HUDEP-2 (cell line): Measurements from ENCODE around the gene NTRK2.

Experiments used
- DNase-seq, 76 experiments: peaks; one replicate each; lab custom pipeline; 2025; ENCODE audit not compliant: unreplicated experiment in 76 of 76; lab: John Stamatoyannopoulos, UW

Gene NTRK2

DNA sequence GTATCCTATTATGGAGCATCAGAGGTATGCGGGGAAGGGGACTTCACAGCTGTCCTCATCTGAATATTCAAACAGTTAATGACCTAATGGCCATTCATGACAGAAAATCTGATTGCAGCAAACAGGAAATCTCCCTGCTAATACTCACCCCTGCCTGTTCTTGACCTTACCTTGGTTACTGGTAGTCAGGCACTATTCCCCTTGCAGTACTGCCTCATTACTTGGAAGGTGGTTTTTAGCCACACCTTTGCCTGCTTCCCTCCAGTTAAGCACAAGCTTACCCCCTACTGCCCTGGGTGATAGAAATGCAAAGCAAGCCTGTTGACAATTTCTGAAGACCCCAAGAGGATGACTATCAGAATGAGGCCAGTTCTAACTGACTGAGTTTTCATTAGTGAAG is 332.4 kb downstream of the NTRK2 start:
- no peak for DNase-seq

- no peak for DNase-seq
Observed at GRCh38 chr9:85004818-85005413, 335.4 kb downstream of the NTRK2 start.

DNA sequence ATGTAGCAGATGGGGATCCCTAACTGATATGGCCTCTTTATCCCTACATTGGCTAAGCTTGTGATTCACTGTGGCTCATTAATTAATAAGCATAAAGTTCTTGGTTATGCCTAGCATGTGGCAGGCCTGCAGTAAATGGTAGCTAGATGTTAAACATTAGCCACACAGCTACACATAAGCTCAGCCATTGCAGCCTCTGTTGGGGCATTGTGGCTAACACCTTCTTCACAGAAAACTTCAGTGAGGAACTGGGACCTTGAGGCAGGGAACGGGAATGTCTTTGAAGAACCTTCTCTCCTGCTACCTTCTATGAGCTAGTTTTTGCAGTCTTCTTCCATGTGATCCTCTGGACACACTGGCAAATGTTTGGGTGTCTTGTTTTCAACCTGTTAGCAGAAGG is 338.2 kb downstream of the NTRK2 start:
- no peak for DNase-seq

DNA sequence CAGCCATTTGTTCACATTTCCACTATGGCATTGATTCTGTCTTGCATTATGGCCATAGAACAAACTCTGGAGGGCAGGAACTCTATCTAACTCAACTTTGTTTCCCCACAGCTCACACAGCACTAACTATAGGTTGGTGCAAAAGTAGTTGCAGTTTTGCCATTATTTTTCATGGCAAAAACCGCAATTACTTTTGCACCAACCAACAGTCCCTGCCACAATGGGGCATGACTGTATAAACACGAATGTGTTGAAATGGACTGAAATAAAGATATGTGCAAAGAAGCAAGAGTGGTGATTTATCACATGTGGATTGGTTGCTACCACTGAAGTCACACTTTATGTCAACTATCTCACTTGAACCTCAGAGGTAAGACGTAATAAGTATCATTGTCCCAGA is 338.7 kb downstream of the NTRK2 start:
- DNase-seq = no peak

- DNase-seq = no peak
Observed at GRCh38 chr9:85009251-85009650, 339.7 kb downstream of the NTRK2 start.

GRCh38 chr9:85013703-85014102 is 344.2 kb downstream of the NTRK2 start:
- no peak for DNase-seq

GRCh38 chr9:85014292-85014691 is 344.8 kb downstream of the NTRK2 start:
- no peak for DNase-seq

GRCh38 chr9:85016384-85017006 is 347.0 kb downstream of the NTRK2 start:
- no peak for DNase-seq

- DNase-seq = no peak
Observed at GRCh38 chr9:85020791-85021190, 351.3 kb downstream of the NTRK2 start.

GRCh38 chr9:85021686-85022085 is 352.2 kb downstream of the NTRK2 start:
- DNase-seq = no peak

- DNase-seq = no peak
Observed at GRCh38 chr9:85024374-85024773, 354.8 kb downstream of the NTRK2 start.

GRCh38 chr9:85025638-85026037 is 356.1 kb downstream of the NTRK2 start:
- no peak for DNase-seq

DNA sequence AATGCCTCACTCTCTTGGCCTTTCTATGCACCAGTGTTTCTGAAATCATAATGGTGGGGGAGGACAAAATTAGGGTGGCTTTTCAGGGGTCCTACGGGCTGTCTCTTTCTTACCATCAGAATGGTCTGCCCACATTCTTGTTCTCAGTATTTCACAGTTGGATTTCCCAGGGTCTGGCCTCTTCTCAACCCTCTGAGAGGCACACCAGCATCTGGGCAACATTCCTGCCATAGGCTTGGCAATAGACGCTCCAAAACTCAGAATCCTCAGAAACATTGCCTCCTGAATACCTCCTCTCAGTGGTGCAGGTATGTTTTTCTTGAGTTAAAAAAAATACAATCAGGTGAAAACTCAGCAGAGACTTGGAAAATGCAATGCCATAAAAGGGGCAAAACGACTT is 358.3 kb downstream of the NTRK2 start:
- DNase-seq = no peak

DNA sequence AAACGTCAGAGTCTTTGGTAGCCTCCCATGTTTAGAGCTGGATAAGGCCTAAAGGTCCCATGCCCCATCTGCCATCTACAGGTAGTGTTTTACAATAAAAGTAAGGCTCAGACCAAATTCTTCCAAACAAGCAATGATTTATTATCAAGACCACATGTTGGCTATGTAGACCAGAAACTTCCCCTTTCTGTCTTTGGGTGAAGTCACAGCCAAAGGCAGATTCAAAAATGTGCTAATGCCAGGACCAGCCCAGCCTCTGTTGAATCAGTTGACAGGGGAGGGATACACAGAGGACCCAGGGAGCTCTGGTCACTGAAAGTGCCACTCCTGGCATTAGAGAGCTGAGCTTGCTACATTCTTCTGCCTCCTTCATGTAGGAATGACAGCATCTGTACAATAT is 360.8 kb downstream of the NTRK2 start:
- no peak for DNase-seq

GRCh38 chr9:85036496-85036895 is 367.0 kb downstream of the NTRK2 start:
- DNase-seq = no peak

GRCh38 chr9:85038061-85038460 is 368.5 kb downstream of the NTRK2 start:
- DNase-seq = no peak

- no peak for DNase-seq
Observed at GRCh38 chr9:85038824-85039608, 369.5 kb downstream of the NTRK2 start.

DNA sequence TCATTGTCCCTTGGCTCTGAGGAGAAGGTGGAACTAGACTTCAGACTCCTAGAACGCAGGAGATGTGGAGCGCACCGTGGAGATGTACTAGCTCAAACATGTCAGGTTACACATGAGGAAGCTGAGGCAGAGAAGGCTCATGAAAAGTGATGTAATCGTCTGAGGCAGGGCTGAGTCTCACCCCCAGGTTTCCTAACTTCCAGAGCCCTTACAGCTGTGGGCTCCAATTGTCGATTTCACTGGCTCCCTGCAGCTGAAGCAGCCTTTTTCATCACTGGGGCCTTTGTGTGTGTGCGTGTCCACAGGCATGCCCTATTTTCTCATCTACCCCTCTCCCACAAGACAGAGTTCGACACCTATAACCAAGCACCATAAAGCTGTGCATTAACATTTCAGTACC is 370.6 kb downstream of the NTRK2 start:
- no peak for DNase-seq

GRCh38 chr9:85040821-85041465 is 371.4 kb downstream of the NTRK2 start:
- no peak for DNase-seq

GRCh38 chr9:85041466-85042137 is 372.1 kb downstream of the NTRK2 start:
- DNase-seq = no peak
